ENCODE data around the gene NARS2. TPM values are rescaled to one million over a fixed set of nuclear protein-coding genes. Genes with fewer than 3 reads are reported as not detected.
"Not testable (repeated sequence)": the region's sequence is repeated elsewhere in the genome, so short reads cannot be mapped to it uniquely, and the experiment has no call there.

Gene NARS2
- total RNA-seq, 4 donors from 2014 or later, result 10.6 to 20.3 (median 12.9) TPM

- TF ChIP-seq CTCF (IDR thresholded peaks at IDR 0.05), result no peak
- ATAC-seq (ENCODE audit: low FRiP score), result no peak
- no peak for DNase-seq (ENCODE audit: low spot score)
Measured at GRCh38 chr11:78469896-78470295, 104.8 kb downstream of the NARS2 start.

GRCh38 chr11:78467931-78468330 is 106.7 kb downstream of the NARS2 start:
- DNase-seq (ENCODE audit: low spot score) (no peak), ATAC-seq (ENCODE audit: low FRiP score) (no peak)
- no peak for TF ChIP-seq CTCF (IDR thresholded peaks at IDR 0.05)

- DNase-seq (ENCODE audit: low spot score) (no peak), ATAC-seq (ENCODE audit: low FRiP score) (no peak)
- TF ChIP-seq CTCF (IDR thresholded peaks at IDR 0.05), result no peak
Measured at GRCh38 chr11:78467370-78467769, 107.3 kb downstream of the NARS2 start.

- no peak for TF ChIP-seq CTCF (IDR thresholded peaks at IDR 0.05)
- ATAC-seq (ENCODE audit: low FRiP score), result no peak
- no peak for DNase-seq (ENCODE audit: low spot score)
Measured at GRCh38 chr11:78465169-78465942, 109.3 kb downstream of the NARS2 start.

- not testable (repeated sequence) for DNase-seq (ENCODE audit: low spot score)
Measured at GRCh38 chr11:78464787-78465168, 109.9 kb downstream of the NARS2 start.

GRCh38 chr11:78460471-78460870 is 114.2 kb downstream of the NARS2 start:
- TF ChIP-seq CTCF (IDR thresholded peaks at IDR 0.05), result no peak
- no peak for ATAC-seq (ENCODE audit: low FRiP score)

More at GRCh38 chr11:78464787-78465168, 109.9 kb downstream of the NARS2 start:
- ATAC-seq (ENCODE audit: low FRiP score), result not testable (repeated sequence)

GRCh38 chr11:78459738-78460137 is 114.9 kb downstream of the NARS2 start:
- no peak for DNase-seq (ENCODE audit: low spot score)
- TF ChIP-seq CTCF (IDR thresholded peaks at IDR 0.05), result no peak
- ATAC-seq (ENCODE audit: low FRiP score), result no peak

More at GRCh38 chr11:78460471-78460870, 114.2 kb downstream of the NARS2 start:
- DNase-seq (ENCODE audit: low spot score), result no peak
